CD4-positive, alpha-beta T cell treated with Interleukin-12 subunit alpha and Interleukin-12 subunit beta, for 1 hour (primary cell): Measurements from ENCODE around the gene CHADL.
A peak's percentile ranks its signal among the peaks of the same experiment; 100 is the strongest.
"Not testable (repeated sequence)": the region's sequence is repeated elsewhere in the genome, so short reads cannot be mapped to it uniquely, and the experiment has no call there.

Source experiments
- DNase-seq: peaks from one replicate; pipeline ENCODE4 v3.0.0-alpha.2; 2020

The CHADL gene

DNA sequence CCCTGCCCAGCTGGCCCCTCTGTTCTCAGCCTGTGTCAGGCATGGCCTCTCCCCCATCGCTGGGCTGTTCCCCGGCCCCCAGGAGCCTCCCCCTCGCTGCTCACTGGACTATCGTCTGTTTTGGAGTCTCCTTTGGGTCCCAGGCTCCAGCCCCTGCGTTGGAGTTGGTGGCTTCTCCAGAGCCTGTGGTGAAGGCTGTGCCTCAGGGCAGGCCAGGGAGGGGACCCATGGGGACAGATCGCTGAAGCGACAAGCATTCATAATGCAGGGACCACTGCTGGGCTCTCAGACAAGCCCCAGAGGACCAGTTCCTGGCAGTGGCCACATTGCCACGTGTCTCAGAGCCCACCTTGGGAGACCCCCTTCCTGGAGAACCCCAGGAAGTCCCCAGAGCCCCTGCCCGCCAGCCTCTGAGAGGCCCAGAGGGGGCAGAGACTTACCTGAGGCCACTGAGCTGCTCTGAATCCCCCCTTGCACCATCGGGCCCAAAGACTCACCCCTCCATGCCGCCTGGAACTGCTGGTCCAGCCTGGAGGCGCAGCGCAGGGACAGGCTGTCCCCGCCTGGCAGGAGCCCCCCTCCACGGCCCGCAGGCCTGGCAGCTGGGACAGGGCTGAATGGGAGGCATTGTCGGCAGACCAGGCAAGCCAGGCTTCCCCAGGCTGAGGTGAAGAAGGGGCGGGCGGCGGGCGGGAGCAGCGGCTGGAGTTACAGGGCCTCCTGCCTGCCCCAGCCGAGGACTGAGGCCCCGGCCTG lies at the start of gene CHADL:
TSS of gene CHADL (minus strand) at position 555 of the 756 bp plus-strand sequence. CDS start at position 505, 50 bp downstream.
- no peak for DNase-seq

DNA sequence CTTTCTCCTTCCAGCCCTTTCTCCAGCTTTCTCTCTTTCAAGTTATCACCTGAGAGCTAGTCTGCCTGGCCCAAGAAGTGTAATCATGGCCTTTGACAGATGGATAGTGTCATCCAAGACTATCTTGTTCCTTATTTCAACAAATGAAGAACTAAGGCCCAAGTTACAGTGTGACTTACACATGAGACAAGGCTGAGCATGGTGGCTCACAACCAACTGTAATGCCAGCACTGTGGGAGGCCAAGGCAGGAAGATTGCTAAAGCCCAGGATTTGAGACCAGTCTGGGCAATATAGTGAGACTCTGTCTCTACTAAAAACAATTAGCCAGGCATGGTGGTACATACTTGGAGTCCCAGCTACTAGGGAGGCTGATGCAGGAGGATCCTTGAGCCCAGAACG lies 48.9 kb upstream of the CHADL start:
- no peak for DNase-seq

GRCh38 chr22:41288245-41288946 lies 47.7 kb upstream of the CHADL start:
- no peak for DNase-seq

GRCh38 chr22:41286639-41287091 lies 45.9 kb upstream of the CHADL start:
- DNase-seq, result peak; percentile 61

- peak; percentile 99 for DNase-seq
Observed at GRCh38 chr22:41285820-41286638, 45.3 kb upstream of the CHADL start, which contains the start of gene RANGAP1. RANGAP1 (minus strand) TSS chr22:41286187; CDS start chr22:41281044, 5,143 bp downstream.

- DNase-seq, result peak; percentile 84
Observed at GRCh38 chr22:41285441-41285819, 44.7 kb upstream of the CHADL start.

DNA sequence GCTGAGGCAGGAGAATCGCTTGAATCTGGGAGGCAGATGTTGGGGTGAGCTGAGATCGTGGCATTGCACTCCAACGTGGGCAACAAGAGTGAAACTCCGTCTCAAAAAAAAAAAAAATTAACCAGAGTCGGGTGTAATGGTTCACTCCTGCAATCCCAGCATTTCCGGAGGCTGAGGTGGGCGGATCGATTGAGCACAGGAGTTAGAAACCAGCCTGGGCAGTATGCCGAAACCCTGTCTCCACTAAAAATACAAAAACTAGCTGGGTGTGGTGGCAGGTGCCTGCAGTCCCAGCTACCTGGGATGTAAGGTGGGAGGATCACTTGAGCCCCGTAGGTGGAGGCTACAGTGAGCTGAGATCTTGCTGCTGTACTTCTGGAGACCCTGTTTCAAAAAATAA lies 43.7 kb upstream of the CHADL start:
- no peak for DNase-seq

DNA sequence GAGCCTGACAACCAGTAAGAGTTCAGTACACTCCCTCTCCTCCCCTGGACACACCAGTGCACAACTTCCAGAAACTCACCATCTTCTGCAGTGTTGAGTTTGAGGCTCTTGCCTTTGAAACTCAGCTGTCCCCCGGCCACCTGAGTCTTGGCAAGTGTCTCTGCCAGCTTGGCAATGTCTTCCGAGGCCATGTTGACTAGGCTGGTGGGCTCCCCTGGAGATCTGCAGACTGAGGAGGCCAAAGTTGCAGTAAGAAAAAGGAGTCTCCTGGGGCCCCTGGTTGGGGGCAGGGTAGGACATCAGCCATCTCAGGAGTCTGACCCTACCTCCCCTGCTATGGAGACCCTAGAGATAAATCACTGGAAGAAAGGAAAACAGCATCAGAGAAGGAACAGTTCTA lies 40.1 kb upstream of the CHADL start:
- no peak for DNase-seq

- no peak for DNase-seq
Observed at GRCh38 chr22:41280065-41280464, 39.3 kb upstream of the CHADL start.

- no peak for DNase-seq
Observed at GRCh38 chr22:41274856-41275255, 34.1 kb upstream of the CHADL start.

DNA sequence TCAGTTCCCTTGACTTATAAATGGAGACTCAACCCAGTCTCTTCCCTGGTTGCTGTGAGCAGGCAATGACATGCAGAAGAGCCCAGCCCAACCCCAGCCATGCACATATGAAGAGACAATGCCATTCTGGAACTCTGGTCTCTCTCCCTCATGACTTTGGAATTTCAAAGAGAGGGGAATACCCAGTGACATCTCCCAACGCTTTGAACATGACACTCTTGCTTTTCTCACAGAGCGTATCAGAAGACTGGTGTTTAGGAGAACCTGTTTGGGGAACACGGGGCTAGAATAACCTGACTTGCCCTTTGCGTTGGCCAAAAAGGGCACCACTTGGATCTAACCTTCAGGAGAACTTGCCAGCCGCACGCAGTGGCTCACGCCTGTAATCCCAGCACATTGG lies 32.4 kb upstream of the CHADL start:
- no peak for DNase-seq

DNA sequence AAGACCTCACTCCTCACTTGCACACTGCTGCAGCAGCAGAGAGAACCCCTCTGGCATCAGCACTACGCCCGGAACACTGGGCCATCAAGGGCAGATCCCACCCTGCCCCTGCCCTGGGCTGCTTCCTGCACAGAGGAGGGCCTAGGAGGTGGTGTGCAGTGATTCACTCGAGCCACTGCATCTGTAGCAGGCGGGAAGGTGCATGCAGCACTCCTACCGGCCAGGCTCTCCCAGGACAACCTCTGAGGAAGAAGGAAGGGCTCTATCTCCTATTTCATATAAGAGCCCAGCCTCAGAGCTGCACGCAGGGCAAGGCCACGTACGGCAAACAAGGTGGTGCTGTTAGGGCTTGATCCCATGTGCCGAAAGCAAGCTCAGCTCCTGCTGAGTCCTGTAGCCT lies 31.1 kb upstream of the CHADL start:
- DNase-seq, result no peak

DNA sequence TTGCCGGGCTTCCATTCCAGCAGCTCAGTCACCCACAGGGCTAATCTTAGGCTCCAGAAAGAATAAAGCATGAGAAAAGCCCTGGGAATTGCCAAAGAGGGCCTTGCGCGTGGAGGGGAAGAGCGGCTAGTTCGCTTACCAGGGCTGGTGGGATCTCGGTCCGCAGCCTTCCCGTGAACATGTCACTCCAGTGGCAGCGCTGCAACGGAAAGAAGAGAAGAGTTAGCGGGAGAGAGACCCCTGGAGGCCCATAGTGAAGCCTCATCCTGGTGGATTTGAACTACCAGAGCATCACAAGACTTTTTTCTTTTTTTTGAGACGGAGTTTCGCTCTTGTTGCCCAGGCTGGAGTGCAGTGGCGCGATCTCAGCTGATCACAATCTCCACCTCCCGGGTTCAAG lies 27.2 kb upstream of the CHADL start:
- DNase-seq, result no peak

DNA sequence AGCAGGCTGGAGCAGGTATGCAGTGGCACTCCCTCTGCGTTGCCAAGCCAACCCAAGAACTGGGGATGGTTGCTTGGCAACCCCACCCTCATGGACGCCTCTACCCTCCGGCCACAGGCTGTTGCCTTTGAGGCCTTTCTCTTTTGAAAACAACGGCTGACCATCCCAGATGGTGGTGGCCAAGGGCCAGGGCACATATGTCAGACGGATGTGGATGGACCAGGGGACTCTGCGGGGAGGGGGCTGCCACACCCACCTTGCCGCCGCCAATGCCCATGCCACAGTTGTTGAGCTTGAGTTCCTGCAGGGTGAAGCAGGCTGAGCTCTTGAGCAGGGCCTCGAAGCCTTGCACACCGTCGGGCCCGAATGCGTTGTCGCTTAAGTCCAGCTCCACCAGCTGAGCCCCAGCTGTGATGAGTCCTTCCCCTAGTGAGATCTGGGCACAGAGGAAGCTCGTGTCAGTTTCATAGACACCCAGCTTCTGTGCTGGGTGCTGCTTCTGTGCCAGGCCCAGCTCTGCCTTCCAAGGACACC lies 23.7 kb upstream of the CHADL start:
- no peak for DNase-seq

- DNase-seq, result no peak
Observed at GRCh38 chr22:41263704-41264103, 23.0 kb upstream of the CHADL start.

DNA sequence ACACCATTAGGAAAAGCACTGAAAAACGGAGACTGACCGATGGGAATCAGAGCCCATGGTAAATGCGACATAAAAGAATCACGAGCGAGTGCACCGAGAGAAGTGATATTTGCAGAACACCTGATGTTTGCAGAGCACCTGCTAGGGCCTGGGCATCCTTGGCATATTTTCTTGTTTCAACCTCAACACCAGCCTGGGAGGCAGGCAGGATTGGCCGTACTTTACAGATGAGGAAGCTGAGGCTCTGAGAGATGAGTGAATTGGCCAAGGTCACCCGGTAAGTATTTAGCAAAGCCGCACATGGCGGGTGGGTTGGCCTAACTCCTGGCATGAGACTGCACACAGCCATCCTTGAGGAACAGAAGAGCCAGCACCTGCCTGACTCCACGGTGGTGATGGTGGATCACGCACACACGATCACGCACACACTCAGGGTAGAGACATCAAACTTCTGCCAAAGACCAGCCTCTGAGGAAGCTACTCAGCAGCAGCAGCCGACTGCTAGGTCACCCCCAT lies 21.6 kb upstream of the CHADL start:
- no peak for DNase-seq

DNA sequence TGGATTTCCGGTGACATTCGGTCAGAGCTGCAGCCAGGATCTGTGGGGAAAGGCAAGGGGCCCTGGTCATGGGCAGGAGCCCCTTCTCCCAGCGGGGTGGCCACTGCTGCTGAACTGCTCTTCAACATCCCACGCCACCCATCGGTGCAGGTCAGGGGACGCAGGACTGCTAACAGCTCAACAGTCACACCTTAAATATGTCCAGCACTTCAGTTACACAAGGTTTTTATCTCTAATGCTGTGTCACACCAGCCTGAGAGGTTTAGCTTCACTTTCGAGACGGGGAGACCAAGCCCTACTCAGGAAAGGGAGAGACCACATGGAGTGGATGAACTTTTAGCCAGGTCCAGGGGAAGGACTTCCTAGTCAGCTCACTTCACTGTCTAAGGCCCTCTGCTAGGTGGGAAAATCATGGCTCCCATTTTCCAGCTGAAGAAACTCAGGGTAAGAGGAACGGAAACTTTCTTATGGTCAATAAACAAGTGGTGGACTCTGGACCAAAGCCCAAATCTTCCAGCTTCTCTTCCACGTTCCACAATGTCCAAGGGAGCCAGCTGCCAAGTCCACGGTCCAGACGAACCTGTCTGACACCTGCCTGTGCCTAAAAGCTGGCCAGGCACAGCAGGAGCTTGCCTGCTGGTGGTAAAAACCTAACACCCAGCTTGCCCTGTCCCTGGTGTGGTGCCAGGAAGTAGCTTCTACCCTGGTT lies 21.0 kb upstream of the CHADL start:
- no peak for DNase-seq

DNA sequence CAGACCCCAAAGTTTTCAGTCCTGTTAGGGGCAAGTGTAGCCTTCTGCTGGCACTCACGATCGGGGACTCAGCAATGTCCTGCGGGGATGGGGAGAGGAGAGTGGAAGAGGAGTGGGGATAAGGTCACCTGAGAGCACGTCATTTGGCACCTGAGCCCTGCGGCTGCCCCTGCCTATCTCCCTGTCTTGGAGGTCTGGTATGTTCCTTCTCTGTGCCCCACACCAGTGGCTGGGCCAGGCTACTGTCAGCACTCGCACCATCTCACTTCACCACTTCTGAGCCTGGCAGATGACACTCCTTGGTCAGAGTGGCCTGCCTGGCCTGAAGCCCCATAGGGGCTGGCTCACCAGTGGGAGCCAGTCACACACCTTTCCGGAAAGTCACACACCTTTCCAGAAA lies 20.1 kb upstream of the CHADL start:
- no peak for DNase-seq

DNA sequence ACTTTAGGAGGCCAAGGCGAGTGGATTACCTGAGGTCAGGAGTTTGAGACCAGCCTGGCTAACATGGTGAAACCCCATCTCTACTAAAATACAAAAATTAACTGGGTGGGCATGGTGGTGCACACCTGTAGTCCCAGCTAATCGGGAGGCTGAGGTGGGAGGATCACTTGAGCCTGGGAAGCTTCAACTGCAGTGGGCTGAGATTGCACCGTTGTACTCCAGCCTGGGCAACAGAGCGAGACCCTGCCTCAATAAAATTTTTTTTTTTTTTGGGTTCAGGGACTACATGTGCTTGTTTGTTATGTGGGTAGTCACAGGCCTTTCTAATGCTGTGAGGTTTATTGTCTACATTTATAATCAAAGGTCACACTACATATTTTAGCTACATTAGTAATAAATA lies 19.0 kb upstream of the CHADL start:
- not testable (repeated sequence) for DNase-seq

DNA sequence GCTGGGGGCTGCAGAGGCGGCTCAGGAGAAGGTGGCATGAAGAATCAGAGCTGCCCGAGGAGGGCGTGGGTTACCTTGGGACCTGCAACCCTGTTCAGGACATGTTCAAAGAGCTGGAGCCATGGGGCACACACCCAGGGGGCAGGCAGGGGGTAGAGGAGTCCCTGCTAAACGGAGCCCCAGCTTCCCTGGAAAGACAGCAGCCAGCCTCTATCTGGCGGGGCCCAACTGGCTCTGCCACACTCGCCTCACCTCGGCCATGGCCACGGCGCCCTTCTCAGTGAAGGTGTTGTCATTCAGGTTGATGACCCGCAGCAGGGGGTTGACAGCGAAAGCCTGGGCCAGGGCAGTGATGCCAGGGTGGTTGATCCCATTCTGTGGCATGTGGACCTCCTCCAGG lies 17.0 kb upstream of the CHADL start:
- no peak for DNase-seq

DNA sequence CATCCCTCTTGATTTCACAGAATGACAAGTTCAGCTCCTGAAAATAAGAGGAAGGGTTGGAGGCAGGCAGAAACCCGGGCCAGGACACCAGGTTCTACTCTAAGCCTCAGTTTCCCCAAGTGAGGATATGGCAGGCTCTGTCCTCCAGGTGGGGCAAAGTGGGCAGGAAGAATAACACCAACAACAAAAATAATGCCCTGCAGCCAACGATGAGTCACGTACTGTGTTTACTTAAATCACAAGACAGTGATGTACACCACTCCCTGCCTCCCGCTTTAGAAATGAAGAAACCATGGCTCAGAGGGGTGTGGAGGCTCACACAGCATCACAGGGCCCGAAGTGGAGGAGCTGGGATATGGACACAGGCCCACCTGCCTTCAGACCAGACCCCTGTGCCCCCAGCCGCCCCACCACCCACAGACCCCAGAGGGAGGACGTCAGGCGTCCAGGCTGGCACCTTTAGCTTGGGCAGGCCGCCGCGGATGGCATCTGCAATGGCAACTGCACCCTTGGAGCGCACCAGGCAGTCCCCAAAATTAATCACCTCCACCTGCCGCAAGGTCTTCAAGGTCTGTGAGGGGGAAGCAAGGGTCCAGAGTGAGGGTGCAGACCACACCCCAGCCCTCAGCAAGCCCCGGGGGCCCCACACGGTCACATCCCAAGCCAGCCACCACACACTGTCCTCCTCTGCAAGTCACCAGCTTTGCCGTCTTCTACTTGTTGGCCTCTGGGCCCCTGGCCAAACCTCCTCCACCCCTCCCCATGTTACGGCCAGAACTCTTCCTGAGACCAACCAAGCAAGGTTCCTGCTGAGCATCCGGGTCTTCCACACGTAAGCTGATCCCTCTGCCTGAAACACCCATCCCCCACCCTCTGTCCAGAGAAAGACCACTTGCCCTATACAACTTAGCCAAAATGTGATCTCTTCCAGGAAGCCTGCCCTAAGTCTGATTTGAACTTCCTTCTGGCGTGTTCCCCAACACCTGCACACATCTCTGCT lies 15.8 kb upstream of the CHADL start:
- no peak for DNase-seq
